Epithelial cell of prostate (primary cell): ENCODE data around the gene PANK1.
A peak's percentile ranks its signal among the peaks of the same experiment; 100 is the strongest.

ENCODE experiments used
- DNase-seq: peaks from one replicate; pipeline ENCODE4 v3.0.0-alpha.2; 2011; ENCODE audit warnings: low read depth, low spot score
- H3K27ac ChIP-seq: fragments of 450-650 bp; 2 replicates; pipeline ENCODE4 v1.5.1; 2017; ENCODE audit warnings: mild to moderate bottlenecking

The PANK1 gene

DNA sequence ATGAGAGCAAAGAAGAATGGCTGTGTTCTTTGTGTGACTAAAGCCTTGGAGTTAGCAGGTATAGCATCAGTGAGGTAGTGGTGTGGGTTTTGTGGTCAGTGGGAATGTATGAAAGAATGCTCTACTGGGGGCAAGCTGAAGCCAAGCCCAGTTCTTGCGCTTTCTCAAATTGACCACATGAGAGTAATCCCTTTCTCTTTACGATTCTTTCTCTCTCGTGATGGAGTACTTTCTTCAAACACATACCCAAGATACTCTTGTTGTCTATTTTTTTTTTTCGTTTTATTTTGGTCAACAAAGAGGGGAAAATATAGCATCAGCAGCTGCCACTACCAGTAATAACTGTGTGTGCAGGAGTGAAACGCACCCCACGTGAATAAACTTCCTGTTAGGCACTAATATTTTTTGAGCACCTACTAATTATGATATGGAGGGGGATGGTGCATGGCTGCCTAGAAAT lies 8.4 kb upstream of the PANK1 start:
- no peak for DNase-seq

GRCh38 chr10:89652806-89653370 lies 7.8 kb upstream of the PANK1 start:
- DNase-seq, result no peak
- no peak overlapping the region for H3K27ac ChIP-seq

More for the DNA sequence above, 8.4 kb upstream of the PANK1 start:
- H3K27ac ChIP-seq, result no peak overlapping the region

DNA sequence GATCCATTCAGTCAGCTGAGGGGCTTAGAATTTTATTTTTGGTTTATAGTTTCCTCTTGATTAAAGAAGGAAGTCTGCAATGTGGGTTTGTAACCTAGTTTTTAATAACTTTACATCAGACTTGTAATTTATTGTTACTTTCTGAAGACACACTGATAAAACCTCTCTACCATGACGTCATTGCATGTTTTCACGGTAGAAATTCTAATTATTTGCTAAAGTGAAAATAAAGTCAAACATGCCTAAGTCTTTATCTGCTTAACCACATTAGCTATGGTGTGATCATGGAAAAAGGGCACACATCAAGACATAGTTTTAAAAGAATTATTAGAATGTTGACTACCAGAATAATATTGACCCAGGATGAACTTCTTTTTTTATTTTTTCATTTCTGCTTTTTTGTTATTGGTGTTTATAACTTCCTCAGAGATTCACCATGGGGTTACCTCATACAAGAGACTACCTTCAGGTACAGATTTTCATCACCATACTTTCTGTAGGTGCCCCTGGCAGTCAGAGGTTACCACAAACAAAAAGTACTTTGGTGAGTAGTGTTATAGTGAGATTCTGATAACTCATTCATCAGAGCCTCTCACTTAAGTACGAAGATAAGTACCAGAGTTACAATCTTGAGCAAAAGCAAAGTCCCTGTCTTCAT lies 7.0 kb upstream of the PANK1 start:
- DNase-seq, result no peak
- no peak overlapping the region for H3K27ac ChIP-seq

GRCh38 chr10:89651205-89651915 lies 6.3 kb upstream of the PANK1 start:
- no peak for DNase-seq
- no peak overlapping the region for H3K27ac ChIP-seq

DNA sequence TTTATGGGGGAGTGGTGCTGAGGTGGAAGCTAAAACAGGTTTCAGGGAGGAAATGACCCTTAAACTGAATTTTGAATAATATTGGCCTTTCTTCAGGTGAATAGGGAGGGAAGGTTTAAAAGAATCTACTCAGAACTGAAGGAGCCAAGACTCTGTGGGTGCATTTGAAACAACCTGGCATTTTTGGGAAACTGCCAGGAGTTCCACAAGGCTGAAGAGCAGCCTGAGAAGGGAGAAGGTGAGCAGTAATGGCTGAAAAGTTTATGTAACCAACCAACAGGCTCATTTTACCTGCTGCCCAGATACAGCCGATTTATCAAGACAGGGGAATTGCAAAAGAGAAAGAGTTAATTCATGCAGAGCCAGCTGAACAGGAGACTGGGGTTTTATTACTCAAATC lies 4.0 kb upstream of the PANK1 start:
- no peak overlapping the region for H3K27ac ChIP-seq
- no peak for DNase-seq

- no peak overlapping the region for H3K27ac ChIP-seq
- no peak for DNase-seq
These were observed 3.0 kb upstream of the PANK1 start for GRCh38 chr10:89648074-89648473.

DNA sequence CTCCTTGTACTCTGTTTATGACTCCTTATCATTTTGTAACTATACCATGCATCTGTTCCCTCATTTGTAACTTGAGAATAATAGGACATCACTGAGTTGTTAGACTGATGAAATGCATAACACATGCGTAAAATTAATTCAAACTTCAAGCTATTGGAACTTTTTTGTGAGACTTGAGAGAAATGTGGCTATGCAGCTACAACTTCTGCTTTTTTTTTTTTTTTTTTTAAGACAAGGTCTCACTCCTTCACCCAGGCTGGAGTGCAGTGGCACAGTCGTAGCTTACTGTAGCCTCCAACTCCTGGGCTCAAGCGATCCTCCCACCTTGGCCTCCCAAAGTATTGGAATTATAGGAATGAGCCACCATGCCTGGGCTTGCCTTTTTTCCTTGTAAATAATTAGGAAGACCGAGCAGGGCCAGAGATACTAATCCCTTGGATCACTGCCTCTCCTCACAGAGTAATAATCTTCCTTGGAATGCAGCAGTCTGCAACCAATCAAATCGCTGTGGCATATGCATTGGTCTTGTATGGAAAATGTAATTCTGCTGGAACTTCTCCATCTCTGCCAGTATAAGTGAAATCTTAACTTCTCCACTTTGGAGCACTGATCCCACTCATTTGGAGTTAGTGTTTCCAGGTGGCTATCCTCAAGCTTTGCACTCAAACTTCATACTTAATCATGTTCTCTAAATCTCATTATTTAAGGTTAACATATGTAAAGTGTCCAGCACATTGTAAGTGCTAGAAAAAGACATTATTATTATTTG lies 2.0 kb upstream of the PANK1 start:
- no peak overlapping the region for H3K27ac ChIP-seq
- DNase-seq, result no peak

- H3K27ac ChIP-seq, result peak overlapping the region; percentile 75
These were observed 715 bp upstream of the PANK1 start for GRCh38 chr10:89645742-89646172.

DNA sequence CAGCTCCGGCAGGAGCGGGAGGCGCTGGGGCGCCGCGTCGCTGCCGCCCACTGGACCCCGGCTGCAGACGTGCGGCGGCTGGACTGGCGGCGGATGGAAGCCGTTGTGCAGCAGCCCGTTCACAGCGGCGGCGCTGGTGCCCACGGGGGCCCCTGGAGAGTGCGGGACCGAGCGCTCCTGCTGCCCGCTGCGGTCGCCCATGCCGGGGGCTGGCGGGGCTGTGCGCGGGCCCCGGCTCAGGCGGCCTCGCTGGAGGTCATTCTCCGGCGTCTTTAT lies 413 bp downstream of the PANK1 start:
- H3K27ac ChIP-seq, result peak overlapping the region; percentile 75
- DNase-seq, result no peak

More at GRCh38 chr10:89645742-89646172, 715 bp upstream of the PANK1 start:
- no peak for DNase-seq

GRCh38 chr10:89643812-89644690 lies 991 bp downstream of the PANK1 start:
- DNase-seq, result peak; percentile 85
- peak overlapping the region; percentile 75 for H3K27ac ChIP-seq

GRCh38 chr10:89643431-89643811 lies 1.6 kb downstream of the PANK1 start:
- peak overlapping the region; percentile 75 for H3K27ac ChIP-seq
- DNase-seq, result no peak

DNA sequence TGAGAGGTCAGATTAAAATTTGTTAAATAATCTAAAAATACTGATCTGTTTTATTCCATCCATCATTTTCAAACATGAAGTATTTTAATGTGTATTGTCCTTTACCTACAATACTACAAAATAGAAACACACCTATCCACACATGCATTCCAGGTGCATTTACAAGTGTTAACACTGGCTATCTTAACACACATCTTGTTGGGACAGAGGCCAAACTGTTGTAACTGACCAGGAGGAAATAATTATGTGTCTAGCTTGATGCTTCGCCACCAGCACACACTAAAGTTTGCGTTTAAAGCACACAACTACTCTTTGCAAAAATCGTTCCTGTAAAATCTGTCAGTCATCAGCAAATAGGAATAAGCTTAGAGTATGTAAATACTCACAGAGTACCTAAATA lies 2.8 kb downstream of the PANK1 start:
- H3K27ac ChIP-seq, result no peak overlapping the region
- no peak for DNase-seq

DNA sequence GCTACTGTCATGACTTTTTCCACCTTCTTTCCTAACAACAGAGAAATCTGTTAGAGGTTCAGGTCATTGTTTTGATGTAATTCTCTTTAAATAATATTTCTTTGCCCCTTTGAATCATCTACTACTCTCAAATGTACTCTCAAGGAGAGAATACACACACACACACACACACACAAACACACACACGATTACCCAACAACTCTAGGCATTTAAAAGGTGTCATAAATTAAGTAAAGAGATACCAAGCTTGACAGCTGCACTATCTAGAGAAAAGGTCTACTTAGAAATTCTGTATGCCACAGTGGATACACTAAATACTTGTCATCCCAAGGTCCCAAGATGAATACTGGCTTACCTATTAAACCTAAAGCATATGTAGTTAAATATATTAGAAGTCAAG lies 4.8 kb downstream of the PANK1 start:
- H3K27ac ChIP-seq, result no peak overlapping the region

DNA sequence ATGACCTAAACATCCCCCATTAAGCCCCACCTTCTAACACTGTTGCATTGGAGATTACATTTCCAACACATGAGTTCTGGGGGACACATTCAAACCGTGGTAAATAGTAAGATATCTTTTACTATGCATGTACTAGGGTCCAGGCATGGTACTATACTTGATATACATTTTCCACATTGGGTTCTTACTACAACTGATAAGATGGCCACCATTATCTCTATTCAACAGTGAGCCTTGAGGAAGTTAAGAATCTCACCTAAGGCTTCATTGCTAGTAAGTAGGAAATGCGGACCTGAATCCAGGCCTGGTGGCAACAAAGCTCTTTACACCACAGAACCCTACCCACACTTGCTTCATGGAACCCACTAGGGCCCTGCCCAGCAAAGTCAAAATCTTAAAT lies 5.7 kb downstream of the PANK1 start:
- no peak for DNase-seq
- no peak overlapping the region for H3K27ac ChIP-seq

More for the DNA sequence above, 4.8 kb downstream of the PANK1 start:
- no peak for DNase-seq

DNA sequence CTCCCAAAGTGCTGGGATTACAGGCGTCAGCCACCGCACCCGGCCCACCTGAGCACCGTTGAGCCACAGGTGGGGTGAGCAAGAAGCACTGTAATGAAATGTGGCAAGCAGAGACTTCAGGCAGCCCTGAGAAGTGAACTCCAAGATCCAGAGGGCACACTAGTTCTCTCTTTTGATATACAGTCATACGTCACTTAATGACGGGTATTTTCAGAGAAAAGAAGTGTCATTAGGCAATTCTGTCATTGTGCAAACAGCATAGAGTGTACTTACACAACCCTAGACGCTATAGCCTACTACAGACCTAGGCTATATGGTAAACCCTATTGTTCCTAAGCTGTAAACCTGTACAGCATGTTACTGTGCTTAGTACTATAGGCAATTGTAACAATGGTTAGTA lies 7.9 kb downstream of the PANK1 start:
- no peak for DNase-seq
- no peak overlapping the region for H3K27ac ChIP-seq

DNA sequence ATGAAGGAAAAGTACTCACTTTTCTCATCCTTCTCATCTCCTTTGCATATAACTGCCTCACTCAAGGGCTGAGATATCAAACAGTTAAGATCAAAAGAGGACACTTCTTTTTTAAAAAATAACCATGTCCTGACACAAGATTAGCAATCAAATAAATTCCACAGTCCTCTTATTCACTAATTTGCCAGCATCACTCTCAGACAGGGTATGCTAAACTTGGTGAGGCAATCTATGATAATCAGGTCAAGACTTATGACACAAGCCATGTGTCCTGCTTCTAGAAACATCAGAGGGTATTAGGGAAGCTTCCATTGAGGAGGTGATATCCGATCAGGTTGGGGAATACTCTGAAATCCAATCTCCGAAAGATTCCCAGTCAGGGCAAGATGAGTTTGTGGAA lies 10.4 kb downstream of the PANK1 start:
- no peak for DNase-seq
- no peak overlapping the region for H3K27ac ChIP-seq

DNA sequence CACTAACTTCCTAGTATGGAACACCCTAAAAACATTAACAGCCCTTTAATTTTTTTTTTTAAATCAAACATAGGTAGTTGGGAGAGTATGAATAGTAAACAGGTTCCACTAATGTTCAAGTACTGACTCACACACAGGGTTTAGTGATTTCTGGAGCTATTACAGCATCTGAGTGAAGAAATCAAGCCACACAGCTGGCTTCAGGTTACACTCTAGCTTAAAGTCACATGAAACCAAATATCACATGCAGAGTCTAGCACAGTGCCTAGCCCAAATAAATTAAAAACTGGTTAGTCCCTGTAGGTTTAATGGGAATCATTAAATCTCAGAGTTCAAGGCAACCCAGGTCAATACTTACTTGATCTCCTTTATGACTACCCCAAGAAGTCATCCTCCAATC lies 11.6 kb downstream of the PANK1 start:
- H3K27ac ChIP-seq, result peak overlapping the region; percentile 40
- DNase-seq, result peak; percentile 51

DNA sequence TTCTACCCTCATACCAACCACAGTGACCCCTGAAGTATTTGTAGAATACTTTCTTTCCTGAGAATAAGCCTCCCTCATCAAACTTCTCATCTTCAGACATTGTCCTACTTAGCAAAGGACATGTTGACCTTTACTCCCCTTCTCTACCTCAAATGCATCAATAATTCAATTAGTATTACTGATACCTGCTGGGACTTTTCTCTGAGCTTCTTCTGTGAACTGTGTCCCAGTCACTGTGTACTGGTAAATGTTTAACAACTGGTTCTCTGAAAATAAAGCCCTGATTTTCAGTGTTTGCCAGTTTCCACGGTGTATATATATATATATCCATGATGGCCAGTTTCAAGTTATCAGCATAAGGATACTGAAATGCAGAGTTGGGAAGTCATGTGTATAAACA lies 12.2 kb downstream of the PANK1 start:
- no peak for DNase-seq

GRCh38 chr10:89627830-89628229 lies 17.2 kb downstream of the PANK1 start:
- no peak for DNase-seq
- no peak overlapping the region for H3K27ac ChIP-seq

More for the DNA sequence above, 12.2 kb downstream of the PANK1 start:
- peak overlapping the region; percentile 40 for H3K27ac ChIP-seq
